Muscle of leg (tissue), 11 donors: ENCODE data around the gene GMDS. TPM values are rescaled to one million over a fixed set of nuclear protein-coding genes. Genes with fewer than 3 reads are reported as not detected.
"Not testable (repeated sequence)": the region's sequence is repeated elsewhere in the genome, so short reads cannot be mapped to it uniquely, and the experiment has no call there.

Source experiments
- DNase-seq: peaks from one replicate; pipeline ENCODE4 v3.0.0; 2013
- H3K27ac ChIP-seq: one replicate; pipeline ENCODE4 v1.5.1; 2013; ENCODE audit warnings: mild to moderate bottlenecking, low read length, control low read depth
- H3K27me3 ChIP-seq: one replicate; pipeline ENCODE4 v1.6.1; 2013; ENCODE audit warnings: low read length; ENCODE audit not compliant: control insufficient read depth, insufficient read depth
- H3K36me3 ChIP-seq: one replicate; pipeline ENCODE4 v1.6.1; 2013; ENCODE audit warnings: low read length; ENCODE audit not compliant: control insufficient read depth, insufficient read depth
- H3K4me1 ChIP-seq: one replicate; pipeline ENCODE4 v1.6.1; 2013; ENCODE audit warnings: low read length; ENCODE audit not compliant: control insufficient read depth, insufficient read depth
- H3K4me3 ChIP-seq: one replicate; pipeline ENCODE4 v1.5.1; 2013; ENCODE audit warnings: low read length, control low read depth
- H3K9me3 ChIP-seq: replicated peaks from 2 replicates; pipeline ENCODE4 v1.6.1; 2013; ENCODE audit warnings: low read depth, low read length; ENCODE audit not compliant: control insufficient read depth
- WGBS: methylation state at CpG from one replicate; pipeline ENCODE4 v1.1.5; 2013; ENCODE audit warnings: missing lambda C conversion rate; ENCODE audit not compliant: insufficient coverage; 5-methylcytosine and 5-hydroxymethylcytosine counted together
- polyA plus RNA-seq, 8 donors: library from polyadenylated mRNA; unstranded; fragments of 120-200 nt; gene quantifications; one replicate each; pipeline versions ENCODE4 v1.2.1 to v1.2.3, GENCODE V29; 2013; ENCODE audit warnings: inconsistent platforms in 1 of 8, low replicate concordance in 1 of 8; ENCODE audit not compliant: insufficient read length in 8 of 8, insufficient read depth in 1 of 8
- total RNA-seq: library from RNA; stranded (reverse); fragments of 120-200 nt; gene quantifications from one replicate; pipeline ENCODE4 v1.2.4, GENCODE V29; 2013

GMDS gene
- total and polyA plus RNA-seq, 9 donors, result 3.9 to 17.0 (median 11.9) TPM

GRCh38 chr6:1703091-1703855, 542.1 kb downstream of the GMDS start:
- Histone ChIP-seq H3K27me3 (peaks cover 2% of the 10 kb centered on the region), H3K27ac (no peak overlapping the region), H3K4me1 (peaks cover 21% of the 10 kb centered on the region), H3K4me3 (no peak overlapping the region), H3K36me3 (no peaks in the 10 kb centered on the region), H3K9me3 (no peaks in the 10 kb centered on the region)
- WGBS, result 87% methylated on average over 4 of the region's 9 CpGs
- no peak for DNase-seq

GRCh38 chr6:1702580-1703051, 542.8 kb downstream of the GMDS start:
- Histone ChIP-seq H3K27ac (no peak overlapping the region), H3K27me3 (peaks cover 2% of the 10 kb centered on the region), H3K9me3 (no peaks in the 10 kb centered on the region), H3K36me3 (no peaks in the 10 kb centered on the region), H3K4me3 (no peak overlapping the region), H3K4me1 (peaks cover 21% of the 10 kb centered on the region)
- 49% methylated on average over 4 of the region's 8 CpGs for WGBS
- peak; percentile 28 for DNase-seq

- H3K4me3 ChIP-seq, result no peak overlapping the region
- no peak overlapping the region for H3K27ac ChIP-seq
- H3K27me3 ChIP-seq, result peaks cover 4% of the 10 kb centered on the region
- H3K4me1 ChIP-seq, result peaks cover 21% of the 10 kb centered on the region
- no peaks in the 10 kb centered on the region for H3K36me3 ChIP-seq
- DNase-seq, result peak; percentile 83
- WGBS, result 27% methylated on average over 11 of the region's 12 CpGs
- no peaks in the 10 kb centered on the region for H3K9me3 ChIP-seq
Measured at GRCh38 chr6:1701668-1702353, 543.6 kb downstream of the GMDS start.

- DNase-seq, result no peak
- H3K4me1 ChIP-seq, result peaks cover 24% of the 10 kb centered on the region
- no peak overlapping the region for H3K4me3 ChIP-seq
- WGBS, result 92% methylated on average over 8 of the region's 11 CpGs
- peaks cover 4% of the 10 kb centered on the region for H3K27me3 ChIP-seq
- no peak overlapping the region for H3K27ac ChIP-seq
- H3K9me3 ChIP-seq, result no peaks in the 10 kb centered on the region
- H3K36me3 ChIP-seq, result no peaks in the 10 kb centered on the region
Measured at GRCh38 chr6:1700278-1700967, 545.0 kb downstream of the GMDS start.

- Histone ChIP-seq H3K36me3 (no peaks in the 10 kb centered on the region), H3K4me1 (peaks cover 25% of the 10 kb centered on the region), H3K27ac (no peak overlapping the region), H3K4me3 (no peak overlapping the region), H3K9me3 (no peaks in the 10 kb centered on the region), H3K27me3 (peaks cover 4% of the 10 kb centered on the region)
- WGBS, result 90% methylated on average over 9 of the region's 11 CpGs
- no peak for DNase-seq
Measured at GRCh38 chr6:1698527-1698926, 546.9 kb downstream of the GMDS start.

- Histone ChIP-seq H3K4me1 (peaks cover 22% of the 10 kb centered on the region), H3K4me3 (no peak overlapping the region), H3K27ac (no peak overlapping the region), H3K36me3 (no peaks in the 10 kb centered on the region), H3K9me3 (peaks cover under 1% of the 10 kb centered on the region), H3K27me3 (peaks cover 6% of the 10 kb centered on the region)
- no peak for DNase-seq
- 88% methylated on average over 5 of the region's 10 CpGs for WGBS
Measured at GRCh38 chr6:1697688-1698351, 547.6 kb downstream of the GMDS start.

- H3K27ac ChIP-seq, result no peak overlapping the region
- WGBS, result 74% methylated on average over 3 of the region's 6 CpGs
- no peak for DNase-seq
Measured at GRCh38 chr6:1696463-1696850, 548.9 kb downstream of the GMDS start.

GRCh38 chr6:1695546-1696462, 549.6 kb downstream of the GMDS start:
- WGBS, result 64% methylated on average over 7 of the region's 10 CpGs
- Histone ChIP-seq H3K27ac (no peak overlapping the region), H3K4me3 (no peak overlapping the region), H3K36me3 (no peaks in the 10 kb centered on the region), H3K9me3 (peaks cover 6% of the 10 kb centered on the region), H3K4me1 (peaks cover 9% of the 10 kb centered on the region), H3K27me3 (peaks cover 4% of the 10 kb centered on the region)
- peak; percentile 68 for DNase-seq

More at GRCh38 chr6:1696463-1696850, 548.9 kb downstream of the GMDS start:
- H3K36me3 ChIP-seq, result no peaks in the 10 kb centered on the region
- peaks cover 4% of the 10 kb centered on the region for H3K27me3 ChIP-seq
- H3K4me3 ChIP-seq, result no peak overlapping the region
- peaks cover 11% of the 10 kb centered on the region for H3K4me1 ChIP-seq
- H3K9me3 ChIP-seq, result peaks cover 6% of the 10 kb centered on the region

GRCh38 chr6:1691828-1692227, 553.6 kb downstream of the GMDS start:
- H3K27me3 ChIP-seq, H3K27ac ChIP-seq, H3K36me3 ChIP-seq, DNase-seq, H3K4me3 ChIP-seq, H3K4me1 ChIP-seq, H3K9me3 ChIP-seq: not testable (repeated sequence)
- WGBS, result 50% methylated on average over 1 of the region's 2 CpGs
